Subcutaneous adipose tissue (tissue), 4 donors: ENCODE data around the gene ATP2B2. TPM values are rescaled to one million over a fixed set of nuclear protein-coding genes. Genes with fewer than 3 reads are reported as not detected.

ENCODE experiments used
- CTCF ChIP-seq: fragments of 450-650 bp; IDR thresholded peaks from one replicate; pipeline ENCODE4 v1.5.1; 2016; ENCODE audit warnings: low read depth, mild to moderate bottlenecking, control low read depth, antibody characterized with exemption, moderate library complexity
- total RNA-seq, 4 donors: library from RNA; depleted of rRNA; stranded (reverse); fragments of >200 nt; gene quantifications; one replicate each; pipeline ENCODE4 v1.1.0, GENCODE V29; 2016

The ATP2B2 gene
- total RNA-seq, 4 donors from 2014 or later, result 0.34 to 0.44 TPM; not detected in 2

- no peak for TF ChIP-seq CTCF
Observed at GRCh38 chr3:10337323-10338163, 167.8 kb downstream of the ATP2B2 start.

GRCh38 chr3:10336761-10337160 is 168.6 kb downstream of the ATP2B2 start:
- no peak for TF ChIP-seq CTCF

DNA sequence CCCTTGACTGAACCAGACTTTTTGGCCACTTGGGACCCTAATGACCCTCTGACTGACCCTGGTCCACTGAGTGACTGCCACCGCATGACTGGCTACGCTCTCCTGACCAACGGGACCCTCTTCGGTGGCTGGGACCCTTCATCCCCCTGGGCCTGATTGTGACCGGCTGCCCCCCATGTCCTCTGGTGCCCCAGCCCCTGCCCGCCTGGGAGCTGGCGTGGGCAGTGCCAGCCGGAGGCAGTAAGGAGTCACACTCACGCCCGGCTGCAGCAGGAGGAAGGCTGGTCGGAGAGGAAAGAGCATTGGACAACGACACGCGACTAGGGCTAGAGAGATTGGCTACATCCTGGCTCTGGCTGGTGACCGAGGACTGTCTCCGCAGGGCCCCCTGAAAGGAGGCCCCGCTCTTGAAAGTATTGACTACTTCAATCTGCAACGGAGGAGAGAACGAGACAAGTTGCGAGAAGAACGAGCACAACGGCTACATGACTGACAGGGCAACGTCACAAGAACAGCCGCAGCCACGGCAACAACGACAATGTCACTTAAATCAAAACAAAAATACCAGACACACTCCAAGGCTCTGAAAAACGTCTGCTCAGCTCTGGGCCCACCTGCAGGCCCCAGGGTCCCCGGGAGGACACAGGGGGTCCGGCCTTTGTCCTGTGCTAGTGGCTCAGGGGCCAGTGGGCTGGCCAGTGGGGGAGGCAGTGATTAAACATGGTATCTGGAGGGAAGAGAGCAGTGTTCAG is 169.3 kb downstream of the ATP2B2 start:
- no peak for TF ChIP-seq CTCF

GRCh38 chr3:10335190-10335738 is 170.1 kb downstream of the ATP2B2 start:
- no peak for TF ChIP-seq CTCF

- no peak for TF ChIP-seq CTCF
Observed at GRCh38 chr3:10334459-10334858, 170.9 kb downstream of the ATP2B2 start.

DNA sequence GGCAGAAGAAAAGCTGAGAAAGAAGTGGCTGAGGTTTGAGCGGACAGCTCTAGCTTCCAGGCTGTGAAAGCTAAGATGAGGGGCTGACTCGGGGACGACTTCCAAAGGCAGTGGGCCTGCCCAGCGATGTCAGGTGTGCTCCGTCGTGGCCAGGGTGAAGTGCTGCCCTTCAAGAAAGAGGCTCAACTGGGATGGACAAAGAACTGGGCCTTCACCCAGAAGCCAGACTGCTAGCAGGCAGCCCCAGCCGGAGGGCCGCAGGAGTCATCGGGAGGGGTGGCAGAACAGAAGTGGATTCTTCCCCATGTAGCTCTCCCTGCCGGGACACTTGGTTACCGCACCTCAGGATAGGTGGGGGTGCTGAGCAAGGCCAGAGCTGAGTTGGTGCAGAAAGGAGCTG is 171.3 kb downstream of the ATP2B2 start:
- no peak for TF ChIP-seq CTCF

DNA sequence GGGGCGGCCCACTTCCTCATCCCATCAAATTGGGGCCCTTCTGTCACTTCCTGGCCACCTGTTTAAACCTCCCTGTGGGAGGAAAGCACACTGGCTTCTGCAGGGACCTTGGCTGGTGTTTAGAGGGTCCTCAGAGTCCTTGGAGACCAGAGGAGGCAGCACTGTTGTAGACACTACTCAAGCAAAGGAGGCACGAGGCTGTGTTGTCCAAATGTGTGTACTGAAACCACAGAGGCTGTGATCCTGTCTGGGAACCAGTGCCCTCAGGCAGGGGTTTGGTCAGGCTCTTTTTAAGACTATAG is 172.1 kb downstream of the ATP2B2 start:
- TF ChIP-seq CTCF, result no peak
